ENCODE measurements around the gene JUP. TPM values are rescaled to one million over a fixed set of nuclear protein-coding genes. Genes with fewer than 3 reads are reported as not detected.
A peak's percentile ranks its signal among the peaks of the same experiment; 100 is the strongest.

Gene JUP
- total RNA-seq, 2 experiments from 2014 or later = 1.5 to 1.8 TPM

DNA sequence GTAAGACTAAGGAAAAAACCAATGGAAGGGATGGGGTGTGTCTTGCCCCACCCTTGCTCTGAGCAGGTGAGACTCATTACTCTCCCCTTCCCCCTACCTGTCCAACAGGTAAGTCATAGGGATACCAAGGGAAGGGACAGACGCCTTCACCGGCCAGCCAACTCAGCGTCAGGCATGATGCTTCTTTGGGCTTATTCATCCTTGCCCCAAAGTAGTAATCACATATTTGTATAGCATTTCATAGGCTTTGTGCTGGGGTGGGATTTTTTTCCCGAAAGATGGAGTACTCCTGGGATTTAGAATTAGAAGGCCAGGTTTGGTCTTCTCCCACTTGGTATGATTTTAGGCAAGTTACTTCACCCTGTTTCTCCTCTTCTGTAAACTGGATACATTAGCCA, 509 bp upstream of the JUP start:
- no peak overlapping the region for H3K27ac Mint-ChIP-seq
- H3K27me3 Mint-ChIP-seq = peaks cover 31% of the 10 kb centered on the region
- H3K9me3 Mint-ChIP-seq = no peaks in the 10 kb centered on the region
- H3K4me3 Mint-ChIP-seq = peak overlapping the region; percentile 35
- H3K4me1 Mint-ChIP-seq (ENCODE audit: low read depth) = peaks cover 33% of the 10 kb centered on the region
- TF ChIP-seq, protein P1, sequence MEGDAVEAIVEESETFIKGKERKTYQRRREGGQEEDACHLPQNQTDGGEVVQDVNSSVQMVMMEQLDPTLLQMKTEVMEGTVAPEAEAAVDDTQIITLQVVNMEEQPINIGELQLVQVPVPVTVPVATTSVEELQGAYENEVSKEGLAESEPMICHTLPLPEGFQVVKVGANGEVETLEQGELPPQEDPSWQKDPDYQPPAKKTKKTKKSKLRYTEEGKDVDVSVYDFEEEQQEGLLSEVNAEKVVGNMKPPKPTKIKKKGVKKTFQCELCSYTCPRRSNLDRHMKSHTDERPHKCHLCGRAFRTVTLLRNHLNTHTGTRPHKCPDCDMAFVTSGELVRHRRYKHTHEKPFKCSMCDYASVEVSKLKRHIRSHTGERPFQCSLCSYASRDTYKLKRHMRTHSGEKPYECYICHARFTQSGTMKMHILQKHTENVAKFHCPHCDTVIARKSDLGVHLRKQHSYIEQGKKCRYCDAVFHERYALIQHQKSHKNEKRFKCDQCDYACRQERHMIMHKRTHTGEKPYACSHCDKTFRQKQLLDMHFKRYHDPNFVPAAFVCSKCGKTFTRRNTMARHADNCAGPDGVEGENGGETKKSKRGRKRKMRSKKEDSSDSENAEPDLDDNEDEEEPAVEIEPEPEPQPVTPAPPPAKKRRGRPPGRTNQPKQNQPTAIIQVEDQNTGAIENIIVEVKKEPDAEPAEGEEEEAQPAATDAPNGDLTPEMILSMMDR (IDR thresholded peaks at IDR 0.05) = no peak
- no peak for ATAC-seq
- POLR2A ChIA-PET = interaction anchor here (0.8 to 1.6 kb wide), 3 partner anchors 10 to 72 kb away, joined by 5 read pairs; no protein-coding TSS in a partner anchor
- DNase-seq = no peak
- CTCF ChIA-PET = interaction anchor here (0.8 to 7.3 kb wide), 12 partner anchors 10 to 99 kb away, joined by 3 to 97 read pairs (median 4); partner anchors contain the start of genes EIF1, KLHL10 and P3H4
- intact Hi-C loops (cut with micrococcal nuclease) = no loop called here
- H3K36me3 Mint-ChIP-seq (ENCODE audit: low read depth) = no peaks in the 10 kb centered on the region

DNA sequence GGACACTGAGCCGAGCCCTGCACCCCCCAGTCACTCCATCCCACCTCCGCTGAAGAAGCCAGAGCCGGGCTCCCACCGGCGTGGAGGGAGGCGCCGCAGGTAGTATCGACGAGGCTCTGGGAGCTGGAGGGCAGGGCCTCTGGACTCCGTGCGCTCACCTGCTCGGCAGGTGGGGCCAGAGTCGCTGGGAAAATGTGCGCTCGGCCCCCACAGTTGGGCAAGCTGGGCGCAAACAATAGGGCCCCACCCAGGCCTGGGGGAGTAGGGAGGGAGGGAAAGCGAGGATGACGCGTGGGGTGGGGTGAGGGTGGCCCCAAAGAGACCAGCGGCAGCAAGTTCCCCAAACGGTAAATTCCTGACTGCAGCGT, 668 bp downstream of the JUP start:
- TF ChIP-seq, protein P1 (IDR thresholded peaks at IDR 0.05) = no peak
- Mint-ChIP-seq H3K27ac (no peak overlapping the region), H3K27me3 (peaks cover 29% of the 10 kb centered on the region), H3K4me1 (ENCODE audit: low read depth) (peaks cover 33% of the 10 kb centered on the region), H3K4me3 (peak overlapping the region; percentile 26), H3K9me3 (no peaks in the 10 kb centered on the region), H3K36me3 (ENCODE audit: low read depth) (no peaks in the 10 kb centered on the region)
- DNase-seq (no peak), ATAC-seq (no peak)
- intact Hi-C loops (cut with micrococcal nuclease) = no loop called here
- CTCF ChIA-PET = interaction anchor here (0.6 to 7.3 kb wide), 9 partner anchors 17 to 237 kb away, joined by 3 to 97 read pairs (median 4); partner anchors contain the start of genes EIF1, KLHL10 and P3H4
- POLR2A ChIA-PET = interaction anchor here (0.6 to 1.6 kb wide), 4 partner anchors 11 to 79 kb away, joined by 3 to 5 read pairs (median 4); partner anchors contain the start of gene KLHL11

DNA sequence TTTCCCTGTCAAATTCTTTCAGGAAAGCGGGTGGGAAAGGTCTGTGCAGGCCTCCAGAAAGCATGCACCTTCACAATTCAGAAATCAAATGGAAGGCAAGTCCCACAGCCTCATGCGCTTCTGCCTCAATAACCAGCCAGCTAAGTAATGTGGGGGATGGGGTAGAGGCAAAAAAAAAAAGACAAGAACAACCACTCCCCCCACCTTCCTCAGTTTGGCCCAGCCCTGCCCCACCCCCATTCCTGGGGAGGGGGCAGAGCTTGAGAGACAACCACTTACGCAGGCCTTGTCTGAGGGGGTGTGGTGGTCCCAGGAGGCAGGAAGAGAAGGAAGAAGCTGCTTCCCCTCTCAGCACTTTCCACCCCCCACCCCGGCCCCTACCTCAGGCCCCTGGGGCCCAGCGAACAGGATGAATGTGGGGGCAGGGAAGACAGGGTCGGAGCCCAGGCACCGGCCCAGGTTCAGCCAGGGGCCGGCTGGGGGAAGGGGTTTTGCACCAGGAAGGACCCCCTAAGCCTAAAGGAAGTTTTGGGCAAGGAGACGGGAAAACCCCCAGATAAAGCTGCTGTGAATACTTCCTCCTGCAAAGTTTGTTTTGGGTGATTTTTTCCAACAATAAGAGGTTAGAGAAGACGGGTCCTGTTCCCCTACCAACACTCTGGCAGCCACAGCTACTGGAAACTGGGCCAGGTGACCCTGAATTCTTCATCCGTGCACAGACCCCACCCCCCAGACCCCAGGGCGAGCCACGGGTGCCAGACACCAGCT, 1.2 kb downstream of the JUP start:
- no peaks in the 10 kb centered on the region for H3K9me3 Mint-ChIP-seq
- ChIA-PET POLR2A (interaction anchor here (1.6 kb wide), 1 partner anchor 73 kb away, joined by 5 read pairs; no protein-coding TSS in a partner anchor), CTCF (interaction anchor here (0.6 to 7.3 kb wide), 8 partner anchors 18 to 136 kb away, joined by 3 to 97 read pairs (median 4); partner anchors contain the start of genes EIF1, KLHL10 and P3H4)
- DNase-seq (no peak), ATAC-seq (no peak)
- no peak overlapping the region for H3K27ac Mint-ChIP-seq
- H3K4me3 Mint-ChIP-seq = peak overlapping the region; percentile 26
- H3K36me3 Mint-ChIP-seq (ENCODE audit: low read depth) = no peaks in the 10 kb centered on the region
- intact Hi-C loops (cut with micrococcal nuclease) = no loop called here
- TF ChIP-seq, protein P1 (IDR thresholded peaks at IDR 0.05) = no peak
- peaks cover 30% of the 10 kb centered on the region for H3K4me1 Mint-ChIP-seq (ENCODE audit: low read depth)
- H3K27me3 Mint-ChIP-seq = peaks cover 28% of the 10 kb centered on the region

DNA sequence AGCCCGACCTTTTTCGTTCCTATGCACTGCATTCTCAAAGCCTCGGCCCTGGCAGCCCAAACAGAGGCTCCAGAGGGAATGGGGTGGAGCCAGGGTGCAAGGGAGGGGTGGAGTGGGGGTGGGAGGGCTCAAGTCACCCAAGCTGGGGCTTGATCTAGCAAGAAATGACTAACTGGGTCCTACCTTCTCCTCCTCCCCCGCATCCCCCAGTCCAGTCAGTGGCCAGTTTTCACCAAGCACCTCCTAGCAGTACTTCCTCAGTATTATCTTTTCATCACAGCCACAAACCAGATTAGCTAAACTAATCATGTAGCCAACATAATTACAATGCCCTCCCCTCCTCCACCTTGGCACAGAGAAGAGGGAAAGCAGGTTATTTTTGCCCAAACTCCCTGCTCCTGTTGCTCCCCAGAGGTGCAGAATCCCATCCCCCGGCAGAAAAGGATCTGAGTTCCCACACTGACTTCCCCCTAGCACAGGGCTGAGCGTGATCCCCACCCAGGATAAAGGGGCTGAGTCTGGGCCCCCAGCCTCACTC, 2.2 kb downstream of the JUP start:
- POLR2A ChIA-PET = no interaction called here
- H3K27ac Mint-ChIP-seq = no peak overlapping the region
- TF ChIP-seq, protein P1 (IDR thresholded peaks at IDR 0.05) = no peak
- peaks cover 28% of the 10 kb centered on the region for H3K27me3 Mint-ChIP-seq
- H3K9me3 Mint-ChIP-seq = no peaks in the 10 kb centered on the region
- H3K4me3 Mint-ChIP-seq = no peak overlapping the region
- ATAC-seq (no peak), DNase-seq (peak; percentile 21)
- H3K36me3 Mint-ChIP-seq (ENCODE audit: low read depth) = no peaks in the 10 kb centered on the region
- intact Hi-C loops (cut with micrococcal nuclease) = no loop called here
- H3K4me1 Mint-ChIP-seq (ENCODE audit: low read depth) = peaks cover 30% of the 10 kb centered on the region
- CTCF ChIA-PET = interaction anchor here (1.6 to 7.3 kb wide), 2 partner anchors 19 to 88 kb away, joined by 4 to 97 read pairs; no protein-coding TSS in a partner anchor

DNA sequence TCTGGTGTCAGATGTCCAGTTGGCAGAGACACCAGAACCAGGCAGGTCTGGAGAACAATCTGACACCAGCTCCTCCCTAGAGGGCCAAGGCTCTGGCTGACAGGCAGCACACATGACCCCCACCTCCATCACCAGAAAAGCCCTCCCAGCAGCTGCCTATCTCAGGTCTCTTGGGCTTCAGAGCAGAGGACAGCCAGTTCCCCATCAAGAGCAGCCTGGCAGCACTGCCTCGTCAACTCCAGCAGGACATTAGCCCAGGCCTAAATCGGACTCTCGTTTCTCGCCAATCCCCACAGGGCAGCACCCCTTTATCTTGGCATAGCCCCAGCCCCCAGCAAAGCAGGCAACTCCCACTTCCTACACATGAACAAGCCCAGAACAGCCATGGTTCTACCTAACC, 4.4 kb downstream of the JUP start:
- Mint-ChIP-seq H3K27me3 (peaks cover 26% of the 10 kb centered on the region), H3K9me3 (no peaks in the 10 kb centered on the region), H3K36me3 (ENCODE audit: low read depth) (no peaks in the 10 kb centered on the region), H3K4me1 (ENCODE audit: low read depth) (peaks cover 15% of the 10 kb centered on the region), H3K27ac (no peak overlapping the region), H3K4me3 (no peak overlapping the region)
- ChIA-PET POLR2A (no interaction called here), CTCF (no interaction called here)
- ATAC-seq = no peak
- DNase-seq = no peak
- intact Hi-C loops (cut with micrococcal nuclease) = no loop called here
- TF ChIP-seq, protein P1 (IDR thresholded peaks at IDR 0.05) = no peak
